HG02885 (cell line): Measurements from ENCODE around the gene ARHGEF26.
"Not testable (repeated sequence)": the region's sequence is repeated elsewhere in the genome, so short reads cannot be mapped to it uniquely, and the experiment has no call there.

ENCODE experiments used
- ATAC-seq: cut with Tn5 transposase; IDR thresholded peaks from one replicate; pipeline ENCODE4 v1.9.1; 2021; ENCODE audit warnings: mild to moderate bottlenecking; ENCODE audit not compliant: unreplicated experiment, poor library complexity

Gene ARHGEF26

GRCh38 chr3:154120961-154121700, at the start of gene ARHGEF26:
TSS of gene ARHGEF26 (plus strand) at chr3:154121390. CDS start at chr3:154121993, 603 bp downstream.
- peak; percentile 70 for ATAC-seq

GRCh38 chr3:154074966-154075365, 46.2 kb upstream of the ARHGEF26 start:
- no peak for ATAC-seq

- ATAC-seq: no peak
These were observed 42.5 kb upstream of the ARHGEF26 start for GRCh38 chr3:154078672-154079071.

GRCh38 chr3:154081305-154081704, 39.9 kb upstream of the ARHGEF26 start:
- no peak for ATAC-seq

- no peak for ATAC-seq
These were observed 36.1 kb upstream of the ARHGEF26 start for GRCh38 chr3:154085071-154085470.

- no peak for ATAC-seq
These were observed 35.4 kb upstream of the ARHGEF26 start for GRCh38 chr3:154085799-154086198.

GRCh38 chr3:154086286-154086685, 34.9 kb upstream of the ARHGEF26 start:
- no peak for ATAC-seq

GRCh38 chr3:154087756-154088480, 33.3 kb upstream of the ARHGEF26 start:
- not testable (repeated sequence) for ATAC-seq

- no peak for ATAC-seq
These were observed 31.5 kb upstream of the ARHGEF26 start for GRCh38 chr3:154089421-154090420.

GRCh38 chr3:154094051-154094450, 27.1 kb upstream of the ARHGEF26 start:
- no peak for ATAC-seq

- no peak for ATAC-seq
These were observed 25.3 kb upstream of the ARHGEF26 start for GRCh38 chr3:154095832-154096421.

GRCh38 chr3:154098376-154098775, 22.8 kb upstream of the ARHGEF26 start:
- no peak for ATAC-seq

- no peak for ATAC-seq
These were observed 20.6 kb upstream of the ARHGEF26 start for GRCh38 chr3:154100556-154100955.

GRCh38 chr3:154101250-154101649, 19.9 kb upstream of the ARHGEF26 start:
- no peak for ATAC-seq

GRCh38 chr3:154102225-154102624, 19.0 kb upstream of the ARHGEF26 start:
- ATAC-seq: no peak

- no peak for ATAC-seq
These were observed 15.8 kb upstream of the ARHGEF26 start for GRCh38 chr3:154105218-154105975.

- no peak for ATAC-seq
These were observed 9.7 kb upstream of the ARHGEF26 start for GRCh38 chr3:154111365-154111935.

GRCh38 chr3:154112146-154112852, 8.9 kb upstream of the ARHGEF26 start:
- ATAC-seq: no peak
